GM18909 (cell line): ENCODE data around the gene FBN1.

ENCODE experiments used
- ATAC-seq: cut with Tn5 transposase; IDR thresholded peaks from one replicate; pipeline ENCODE4 v1.9.1; 2021; ENCODE audit warnings: mild to moderate bottlenecking; ENCODE audit not compliant: unreplicated experiment, poor library complexity

FBN1 gene

GRCh38 chr15:48447657-48448056 is 197.9 kb downstream of the FBN1 start:
- no peak for ATAC-seq

GRCh38 chr15:48447058-48447457 is 198.5 kb downstream of the FBN1 start:
- no peak for ATAC-seq

GRCh38 chr15:48442011-48442410 is 203.5 kb downstream of the FBN1 start:
- no peak for ATAC-seq

- ATAC-seq, result no peak
These were observed 205.4 kb downstream of the FBN1 start for GRCh38 chr15:48440084-48440483.

GRCh38 chr15:48437178-48437577 is 208.3 kb downstream of the FBN1 start:
- no peak for ATAC-seq

- no peak for ATAC-seq
These were observed 210.2 kb downstream of the FBN1 start for GRCh38 chr15:48435321-48435720.

GRCh38 chr15:48433226-48433886 is 212.2 kb downstream of the FBN1 start:
- peak; percentile 83 for ATAC-seq

GRCh38 chr15:48432688-48433087 is 212.8 kb downstream of the FBN1 start:
- no peak for ATAC-seq

- no peak for ATAC-seq
These were observed 217.5 kb downstream of the FBN1 start for GRCh38 chr15:48427960-48428547.

- ATAC-seq, result no peak
These were observed 218.0 kb downstream of the FBN1 start for GRCh38 chr15:48427479-48427878.

GRCh38 chr15:48426941-48427340 is 218.6 kb downstream of the FBN1 start:
- ATAC-seq, result no peak

GRCh38 chr15:48426044-48426443 is 219.5 kb downstream of the FBN1 start:
- no peak for ATAC-seq

GRCh38 chr15:48425051-48425450 is 220.5 kb downstream of the FBN1 start:
- ATAC-seq, result no peak

GRCh38 chr15:48423896-48424475 is 221.5 kb downstream of the FBN1 start:
- ATAC-seq, result no peak

- ATAC-seq, result no peak
These were observed 222.2 kb downstream of the FBN1 start for GRCh38 chr15:48423342-48423741.

- ATAC-seq, result no peak
These were observed 223.1 kb downstream of the FBN1 start for GRCh38 chr15:48422401-48422800.

- no peak for ATAC-seq
These were observed 224.1 kb downstream of the FBN1 start for GRCh38 chr15:48421362-48421761.

- no peak for ATAC-seq
These were observed 225.6 kb downstream of the FBN1 start for GRCh38 chr15:48419896-48420295.

GRCh38 chr15:48418343-48418742 is 227.2 kb downstream of the FBN1 start:
- no peak for ATAC-seq

GRCh38 chr15:48416301-48416700 is 229.2 kb downstream of the FBN1 start:
- ATAC-seq, result no peak

- ATAC-seq, result no peak
These were observed 230.2 kb downstream of the FBN1 start for GRCh38 chr15:48415036-48415886.
